ENCODE results near the gene CYP3A7.
"Not testable (repeated sequence)": the region's sequence is repeated elsewhere in the genome, so short reads cannot be mapped to it uniquely, and the experiment has no call there.

The CYP3A7 gene

GRCh38 chr7:99734987-99735386 lies at the start of gene CYP3A7:
CYP3A7 (minus strand) TSS chr7:99735196; CDS start chr7:99735093, 103 bp downstream.
- no peak for DNase-seq

GRCh38 chr7:99784007-99784406 lies 49.0 kb upstream of the CYP3A7 start, which contains the start of gene CYP3A4:
CYP3A4 (minus strand) TSS chr7:99784184; CDS start chr7:99784081, 103 bp downstream.
- no peak for DNase-seq

GRCh38 chr7:99782012-99782953 lies 47.3 kb upstream of the CYP3A7 start:
- no peak for DNase-seq

GRCh38 chr7:99780588-99780987 lies 45.6 kb upstream of the CYP3A7 start:
- no peak for DNase-seq

GRCh38 chr7:99779949-99780348 lies 45.0 kb upstream of the CYP3A7 start:
- no peak for DNase-seq

- no peak for DNase-seq
Measured at GRCh38 chr7:99778880-99779279, 43.9 kb upstream of the CYP3A7 start.

- DNase-seq = not testable (repeated sequence)
Measured at GRCh38 chr7:99773395-99773794, 38.4 kb upstream of the CYP3A7 start.

GRCh38 chr7:99772565-99772964 lies 37.6 kb upstream of the CYP3A7 start:
- DNase-seq = no peak

- not testable (repeated sequence) for DNase-seq
Measured at GRCh38 chr7:99769494-99769893, 34.5 kb upstream of the CYP3A7 start.

GRCh38 chr7:99768471-99768870 lies 33.5 kb upstream of the CYP3A7 start:
- DNase-seq = no peak

- no peak for DNase-seq
Measured at GRCh38 chr7:99767662-99768061, 32.7 kb upstream of the CYP3A7 start.

GRCh38 chr7:99766484-99767099 lies 31.6 kb upstream of the CYP3A7 start:
- DNase-seq = no peak

GRCh38 chr7:99764478-99764877 lies 29.5 kb upstream of the CYP3A7 start:
- no peak for DNase-seq

GRCh38 chr7:99762680-99763327 lies 27.8 kb upstream of the CYP3A7 start:
- no peak for DNase-seq

- no peak for DNase-seq
Measured at GRCh38 chr7:99755085-99755484, 20.1 kb upstream of the CYP3A7 start.

- DNase-seq = no peak
Measured at GRCh38 chr7:99752356-99752755, 17.4 kb upstream of the CYP3A7 start.

- not testable (repeated sequence) for DNase-seq
Measured at GRCh38 chr7:99751322-99752052, 16.5 kb upstream of the CYP3A7 start.

- no peak for DNase-seq
Measured at GRCh38 chr7:99748846-99749579, 14.0 kb upstream of the CYP3A7 start.

GRCh38 chr7:99746915-99747314 lies 11.9 kb upstream of the CYP3A7 start:
- DNase-seq = not testable (repeated sequence)

- DNase-seq = not testable (repeated sequence)
Measured at GRCh38 chr7:99745395-99745794, 10.4 kb upstream of the CYP3A7 start.

GRCh38 chr7:99742737-99743394 lies 7.9 kb upstream of the CYP3A7 start:
- no peak for DNase-seq

- no peak for DNase-seq
Measured at GRCh38 chr7:99741441-99741795, 6.4 kb upstream of the CYP3A7 start.

Data from stimulated activated CD4-positive, alpha-beta T cell treated with anti-CD3 and anti-CD28 coated beads, Interleukin-4, amount 100 ng/mL, for 4 hours (primary cell).